ENCODE results near the gene PPP1R14C.
"Not testable (repeated sequence)": the region's sequence is repeated elsewhere in the genome, so short reads cannot be mapped to it uniquely, and the experiment has no call there.

DNA sequence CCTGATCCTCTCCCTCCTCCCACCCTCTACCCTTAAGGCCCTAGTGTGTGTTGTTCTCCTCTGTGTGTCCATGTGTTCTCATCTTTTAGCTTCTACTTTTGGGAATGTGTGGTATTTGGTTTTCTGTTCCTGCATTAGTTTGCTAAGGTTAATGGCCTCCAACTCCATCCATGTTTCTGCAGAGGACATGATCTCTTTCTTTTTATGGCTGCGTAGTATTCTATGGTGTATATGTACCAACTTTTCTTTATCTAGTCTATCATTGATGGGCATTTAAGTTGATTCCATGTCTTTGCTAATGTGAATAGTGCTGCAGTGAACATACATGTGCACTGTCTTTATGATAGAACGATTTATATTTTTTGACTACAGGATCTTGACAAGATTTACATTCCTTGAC is 44.6 kb downstream of the PPP1R14C start:
- TF ChIP-seq, protein P1, sequence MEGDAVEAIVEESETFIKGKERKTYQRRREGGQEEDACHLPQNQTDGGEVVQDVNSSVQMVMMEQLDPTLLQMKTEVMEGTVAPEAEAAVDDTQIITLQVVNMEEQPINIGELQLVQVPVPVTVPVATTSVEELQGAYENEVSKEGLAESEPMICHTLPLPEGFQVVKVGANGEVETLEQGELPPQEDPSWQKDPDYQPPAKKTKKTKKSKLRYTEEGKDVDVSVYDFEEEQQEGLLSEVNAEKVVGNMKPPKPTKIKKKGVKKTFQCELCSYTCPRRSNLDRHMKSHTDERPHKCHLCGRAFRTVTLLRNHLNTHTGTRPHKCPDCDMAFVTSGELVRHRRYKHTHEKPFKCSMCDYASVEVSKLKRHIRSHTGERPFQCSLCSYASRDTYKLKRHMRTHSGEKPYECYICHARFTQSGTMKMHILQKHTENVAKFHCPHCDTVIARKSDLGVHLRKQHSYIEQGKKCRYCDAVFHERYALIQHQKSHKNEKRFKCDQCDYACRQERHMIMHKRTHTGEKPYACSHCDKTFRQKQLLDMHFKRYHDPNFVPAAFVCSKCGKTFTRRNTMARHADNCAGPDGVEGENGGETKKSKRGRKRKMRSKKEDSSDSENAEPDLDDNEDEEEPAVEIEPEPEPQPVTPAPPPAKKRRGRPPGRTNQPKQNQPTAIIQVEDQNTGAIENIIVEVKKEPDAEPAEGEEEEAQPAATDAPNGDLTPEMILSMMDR (conservative IDR thresholded peaks at IDR 0.05; ENCODE audit: low read depth in 2 of 2) = not testable (repeated sequence)
- not testable (repeated sequence) for TF ChIP-seq EZH2 (IDR thresholded peaks at IDR 0.05; ENCODE audit: low read depth, unreplicated experiment); POLR2AphosphoS5 (IDR thresholded peaks at IDR 0.05; ENCODE audit: low read depth); EZH2phosphoT487 (IDR thresholded peaks at IDR 0.05; ENCODE audit: unreplicated experiment)
- TF ChIP-seq, protein P2, sequence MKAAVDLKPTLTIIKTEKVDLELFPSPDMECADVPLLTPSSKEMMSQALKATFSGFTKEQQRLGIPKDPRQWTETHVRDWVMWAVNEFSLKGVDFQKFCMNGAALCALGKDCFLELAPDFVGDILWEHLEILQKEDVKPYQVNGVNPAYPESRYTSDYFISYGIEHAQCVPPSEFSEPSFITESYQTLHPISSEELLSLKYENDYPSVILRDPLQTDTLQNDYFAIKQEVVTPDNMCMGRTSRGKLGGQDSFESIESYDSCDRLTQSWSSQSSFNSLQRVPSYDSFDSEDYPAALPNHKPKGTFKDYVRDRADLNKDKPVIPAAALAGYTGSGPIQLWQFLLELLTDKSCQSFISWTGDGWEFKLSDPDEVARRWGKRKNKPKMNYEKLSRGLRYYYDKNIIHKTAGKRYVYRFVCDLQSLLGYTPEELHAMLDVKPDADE (IDR thresholded peaks at IDR 0.05) = not testable (repeated sequence)
